ENCODE measurements around the gene TUBB4B. TPM values are rescaled to one million over a fixed set of nuclear protein-coding genes. Genes with fewer than 3 reads are reported as not detected.

Gene TUBB4B
- total RNA-seq = 357 and 361 TPM in 2 replicates

- peak; percentile 98 for DNase-seq (ENCODE audit: low spot score)
- Mint-ChIP-seq H3K9me3 (no peaks in the 10 kb centered on the region), H3K4me1 (ENCODE audit: low read depth) (peaks cover 14% of the 10 kb centered on the region), H3K36me3 (ENCODE audit: low read depth) (peaks cover 27% of the 10 kb centered on the region), H3K27ac (peak within 1 kb of the TSS; percentile 92), H3K4me3 (ENCODE audit: low read depth) (peak within 1 kb of the TSS; percentile 89), H3K27me3 (ENCODE audit: low read depth) (no peaks in the 10 kb centered on the region)
- intact Hi-C loops (cut with micrococcal nuclease) = loop anchor here (1.0 to 5.0 kb wide), 3 partner anchors 14 to 114 kb away; partner anchors contain the start of gene NELFB
Observed at GRCh38 chr9:137240841-137241489, at the start of gene TUBB4B. Gene TUBB4B, plus strand, starts transcription at chr9:137241287. Its CDS starts 74 bp downstream, at chr9:137241361.

GRCh38 chr9:137191691-137192447 lies 49.2 kb upstream of the TUBB4B start:
- Mint-ChIP-seq H3K4me1 (ENCODE audit: low read depth) (peaks cover 21% of the 10 kb centered on the region), H3K4me3 (ENCODE audit: low read depth) (no peak overlapping the region), H3K27ac (no peak overlapping the region), H3K36me3 (ENCODE audit: low read depth) (peaks cover 16% of the 10 kb centered on the region), H3K9me3 (no peaks in the 10 kb centered on the region), H3K27me3 (ENCODE audit: low read depth) (no peaks in the 10 kb centered on the region)
- DNase-seq (ENCODE audit: low spot score) = no peak
- intact Hi-C loops (cut with micrococcal nuclease) = no loop called here

- H3K27me3 Mint-ChIP-seq (ENCODE audit: low read depth) = no peaks in the 10 kb centered on the region
- no peaks in the 10 kb centered on the region for H3K9me3 Mint-ChIP-seq
- H3K4me1 Mint-ChIP-seq (ENCODE audit: low read depth) = peaks cover 18% of the 10 kb centered on the region
- intact Hi-C loops (cut with micrococcal nuclease) = no loop called here
- no peak overlapping the region for H3K27ac Mint-ChIP-seq
- no peak for DNase-seq (ENCODE audit: low spot score)
- H3K4me3 Mint-ChIP-seq (ENCODE audit: low read depth) = no peak overlapping the region
- peaks cover 16% of the 10 kb centered on the region for H3K36me3 Mint-ChIP-seq (ENCODE audit: low read depth)
Observed at GRCh38 chr9:137192448-137192780, 48.7 kb upstream of the TUBB4B start.

DNA sequence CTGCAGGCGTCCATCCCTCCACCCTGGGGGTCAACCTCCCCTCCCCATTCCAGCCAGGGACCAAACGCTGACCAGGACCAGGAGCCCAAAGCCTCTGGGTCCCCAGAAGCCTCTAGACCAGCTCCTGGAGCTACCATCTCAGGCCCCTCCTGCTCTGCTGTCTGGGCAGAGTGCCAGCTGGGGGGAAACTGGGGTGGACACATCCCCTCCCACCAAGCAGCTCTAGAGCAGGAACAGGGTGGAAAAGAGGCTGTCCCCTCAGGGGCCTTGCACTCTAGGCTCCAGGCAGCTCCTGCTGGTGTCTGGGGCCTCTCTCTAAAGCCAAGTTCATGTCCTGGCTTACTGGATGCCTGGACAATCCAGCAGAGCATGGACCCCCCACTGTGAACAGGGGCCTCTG lies 48.2 kb upstream of the TUBB4B start:
- Mint-ChIP-seq H3K36me3 (ENCODE audit: low read depth) (peaks cover 13% of the 10 kb centered on the region), H3K4me1 (ENCODE audit: low read depth) (peaks cover 13% of the 10 kb centered on the region), H3K27ac (no peak overlapping the region), H3K9me3 (no peaks in the 10 kb centered on the region), H3K4me3 (ENCODE audit: low read depth) (no peak overlapping the region), H3K27me3 (ENCODE audit: low read depth) (no peaks in the 10 kb centered on the region)
- no peak for DNase-seq (ENCODE audit: low spot score)
- intact Hi-C loops (cut with micrococcal nuclease) = no loop called here

- no peaks in the 10 kb centered on the region for H3K27me3 Mint-ChIP-seq (ENCODE audit: low read depth)
- H3K36me3 Mint-ChIP-seq (ENCODE audit: low read depth) = peaks cover 13% of the 10 kb centered on the region
- no peaks in the 10 kb centered on the region for H3K9me3 Mint-ChIP-seq
- DNase-seq (ENCODE audit: low spot score) = no peak
- H3K27ac Mint-ChIP-seq = no peak overlapping the region
- intact Hi-C loops (cut with micrococcal nuclease) = no loop called here
- no peak overlapping the region for H3K4me3 Mint-ChIP-seq (ENCODE audit: low read depth)
- peaks cover 13% of the 10 kb centered on the region for H3K4me1 Mint-ChIP-seq (ENCODE audit: low read depth)
Observed at GRCh38 chr9:137193771-137194170, 47.3 kb upstream of the TUBB4B start.

DNA sequence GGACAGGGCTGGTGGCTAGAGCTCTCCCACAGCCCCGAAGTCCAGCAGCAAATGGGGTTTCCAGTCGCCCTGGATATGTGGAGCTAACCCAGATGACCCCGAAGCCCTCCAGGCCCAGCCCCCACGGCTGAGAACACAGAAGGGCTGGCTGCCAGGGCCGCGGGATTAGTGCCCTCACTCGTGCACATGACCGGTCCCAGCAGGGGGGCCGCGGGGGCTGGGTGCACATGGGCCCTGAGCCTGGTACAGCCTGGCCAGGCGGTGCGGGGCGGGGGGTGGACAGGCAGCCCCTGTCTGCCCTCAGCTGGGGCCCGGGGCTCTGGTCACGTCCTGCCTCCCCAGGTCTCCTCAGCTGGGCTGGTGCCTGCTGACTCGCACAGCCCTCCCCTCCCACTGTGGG lies 46.7 kb upstream of the TUBB4B start:
- Mint-ChIP-seq H3K27ac (no peak overlapping the region), H3K9me3 (no peaks in the 10 kb centered on the region), H3K4me1 (ENCODE audit: low read depth) (peaks cover 8% of the 10 kb centered on the region), H3K4me3 (ENCODE audit: low read depth) (no peak overlapping the region), H3K36me3 (ENCODE audit: low read depth) (peaks cover 9% of the 10 kb centered on the region), H3K27me3 (ENCODE audit: low read depth) (no peaks in the 10 kb centered on the region)
- no peak for DNase-seq (ENCODE audit: low spot score)
- intact Hi-C loops (cut with micrococcal nuclease) = no loop called here

GRCh38 chr9:137194909-137195308 lies 46.2 kb upstream of the TUBB4B start:
- Mint-ChIP-seq H3K4me1 (ENCODE audit: low read depth) (peaks cover 10% of the 10 kb centered on the region), H3K27me3 (ENCODE audit: low read depth) (no peaks in the 10 kb centered on the region), H3K4me3 (ENCODE audit: low read depth) (no peak overlapping the region), H3K36me3 (ENCODE audit: low read depth) (peaks cover 9% of the 10 kb centered on the region), H3K9me3 (no peaks in the 10 kb centered on the region), H3K27ac (no peak overlapping the region)
- intact Hi-C loops (cut with micrococcal nuclease) = no loop called here
- no peak for DNase-seq (ENCODE audit: low spot score)

- Mint-ChIP-seq H3K27ac (no peak overlapping the region), H3K36me3 (ENCODE audit: low read depth) (peaks cover 6% of the 10 kb centered on the region), H3K27me3 (ENCODE audit: low read depth) (no peaks in the 10 kb centered on the region), H3K9me3 (no peaks in the 10 kb centered on the region), H3K4me1 (ENCODE audit: low read depth) (peaks cover 7% of the 10 kb centered on the region), H3K4me3 (ENCODE audit: low read depth) (no peak overlapping the region)
- DNase-seq (ENCODE audit: low spot score) = no peak
- intact Hi-C loops (cut with micrococcal nuclease) = no loop called here
Observed at GRCh38 chr9:137195525-137196220, 45.4 kb upstream of the TUBB4B start.

GRCh38 chr9:137198051-137198901 lies 42.8 kb upstream of the TUBB4B start:
- intact Hi-C loops (cut with micrococcal nuclease) = no loop called here
- Mint-ChIP-seq H3K36me3 (ENCODE audit: low read depth) (peaks cover 5% of the 10 kb centered on the region), H3K27ac (no peak overlapping the region), H3K4me1 (ENCODE audit: low read depth) (peaks cover 11% of the 10 kb centered on the region), H3K9me3 (no peaks in the 10 kb centered on the region), H3K27me3 (ENCODE audit: low read depth) (no peaks in the 10 kb centered on the region), H3K4me3 (ENCODE audit: low read depth) (no peak overlapping the region)
- no peak for DNase-seq (ENCODE audit: low spot score)

GRCh38 chr9:137198902-137199283 lies 42.2 kb upstream of the TUBB4B start:
- no peak overlapping the region for H3K27ac Mint-ChIP-seq
- intact Hi-C loops (cut with micrococcal nuclease) = no loop called here
- H3K9me3 Mint-ChIP-seq = no peaks in the 10 kb centered on the region
- H3K36me3 Mint-ChIP-seq (ENCODE audit: low read depth) = peaks cover 5% of the 10 kb centered on the region
- DNase-seq (ENCODE audit: low spot score) = no peak
- H3K4me1 Mint-ChIP-seq (ENCODE audit: low read depth) = peaks cover 12% of the 10 kb centered on the region
- no peaks in the 10 kb centered on the region for H3K27me3 Mint-ChIP-seq (ENCODE audit: low read depth)
- H3K4me3 Mint-ChIP-seq (ENCODE audit: low read depth) = no peak overlapping the region

GRCh38 chr9:137199411-137200121 lies 41.5 kb upstream of the TUBB4B start:
- H3K4me3 Mint-ChIP-seq (ENCODE audit: low read depth) = peak overlapping the region; percentile 83
- no peak for DNase-seq (ENCODE audit: low spot score)
- H3K4me1 Mint-ChIP-seq (ENCODE audit: low read depth) = peaks cover 19% of the 10 kb centered on the region
- H3K27me3 Mint-ChIP-seq (ENCODE audit: low read depth) = no peaks in the 10 kb centered on the region
- peaks cover 9% of the 10 kb centered on the region for H3K36me3 Mint-ChIP-seq (ENCODE audit: low read depth)
- peak overlapping the region; percentile 38 for H3K27ac Mint-ChIP-seq
- H3K9me3 Mint-ChIP-seq = no peaks in the 10 kb centered on the region
- intact Hi-C loops (cut with micrococcal nuclease) = loop anchor here (1.0 to 5.0 kb wide), 3 partner anchors 11 to 72 kb away; partner anchors contain the start of genes ANAPC2 and SSNA1

All from activated T-helper 2 cell treated with anti-CD3 and anti-CD28 coated beads, Interferon-gamma antibody, Interleukin-2, Interleukin-4, amounts not matched to agents 10 μg/mL and 5 μg/mL and 100 μg/mL, durations not matched to agents 14 hours and 24 hours and 36 hours (primary cell).